GM12878 (cell line): ENCODE data around the gene STPG1. TPM values are rescaled to one million over a fixed set of nuclear protein-coding genes. Genes with fewer than 3 reads are reported as not detected.

Experiments used
- ATAC-seq: fragments of 200-7000 bp; cut with Tn5 transposase; 3 replicates; pipeline ENCODE4 v1.9.1; 2020; ENCODE audit warnings: mild to moderate bottlenecking, moderate library complexity
- BruUV-seq: library from RNA; stranded (reverse); fragments of 400-500 nt; replicated peaks from 2 replicates; lab custom pipeline; 2021; lab: Mats Ljungman, UMichigan
- CTCF ChIA-PET: fragments of 300-600 bp; sonication (Branson Sonifier 250); formaldehyde crosslinking; extraction: SDS; loops from one replicate; lab custom pipeline; 2021; ENCODE audit warnings: inconsistent platforms; lab: Yijun Ruan, JAX
- POLR2A ChIA-PET: fragments of 350-600 bp; formaldehyde crosslinking; extraction: SDS; loops from one replicate; lab custom pipeline; 2021; ENCODE audit warnings: inconsistent platforms; lab: Charles Lee
- RAD21 ChIA-PET: fragments of 300-600 bp; sonication (Branson Sonifier 250); formaldehyde crosslinking; loops from one replicate; lab custom pipeline; 2023; ENCODE audit warnings: antibody characterized with exemption; ENCODE audit not compliant: unreplicated experiment; lab: Charles Lee
- SMC1A ChIA-PET: fragments of 300-600 bp; sonication (Branson Sonifier 250); formaldehyde crosslinking; loops from one replicate; lab custom pipeline; 2023; ENCODE audit not compliant: unreplicated experiment, uncharacterized antibody; lab: Charles Lee
- DNase-seq: peaks from one replicate; pipeline ENCODE4 v3.0.0-alpha.2; 2011; ENCODE audit warnings: low read depth, low spot score
- FAIRE-seq: peaks from 3 replicates; lab custom pipeline; 2011; peaks lifted over from hg19 to GRCh38; lab: Jason Lieb, UNC
- H2AFZ ChIP-seq: 2 replicates; pipeline ENCODE4 v1.6.0; 2011; ENCODE audit warnings: low read depth, low read length, control low read depth; ENCODE audit not compliant: control insufficient read depth
- H3K27ac ChIP-seq: 2 replicates; pipeline ENCODE4 v1.5.1; 2011; ENCODE audit warnings: control low read depth; ENCODE audit not compliant: control insufficient read depth, insufficient read depth
- H3K27me3 ChIP-seq, 2 experiments: replicated peaks in 1 of 2; 2 replicates each; pipeline versions ENCODE4 v1.6.0 to v1.6.1; 2011; ENCODE audit warnings: low read length in 1 of 2; ENCODE audit not compliant: control insufficient read depth in 2 of 2, insufficient read depth in 2 of 2
- H3K36me3 ChIP-seq, 2 experiments: 2 replicates each; pipeline ENCODE4 v1.5.1; 2011; ENCODE audit warnings: low read length in 1 of 2; ENCODE audit not compliant: control insufficient read depth in 2 of 2, insufficient read depth in 2 of 2
- H3K4me1 ChIP-seq: 2 replicates; pipeline ENCODE4 v1.6.1; 2011; ENCODE audit warnings: mild to moderate bottlenecking, low read length, moderate library complexity, mixed read lengths; ENCODE audit not compliant: control insufficient read depth, insufficient read depth
- H3K4me2 ChIP-seq: 2 replicates; pipeline ENCODE4 v1.6.0; 2011; ENCODE audit warnings: control low read depth; ENCODE audit not compliant: control insufficient read depth, insufficient read depth
- H3K4me3 ChIP-seq: fragments of 200-600 bp; sonication (generic); 2 replicates; pipeline ENCODE4 v1.5.1; 2016
- H3K79me2 ChIP-seq: 2 replicates; pipeline ENCODE4 v1.6.0; 2011; ENCODE audit warnings: low read length; ENCODE audit not compliant: control insufficient read depth, insufficient read depth
- H3K9ac ChIP-seq: 2 replicates; pipeline ENCODE4 v1.8.0; 2011; ENCODE audit warnings: low read length, control low read depth, mixed read lengths; ENCODE audit not compliant: control insufficient read depth, insufficient read depth
- H3K9me3 ChIP-seq: replicated peaks from 3 replicates; pipeline ENCODE4 v1.5.1; 2011; ENCODE audit warnings: mild to moderate bottlenecking, low read length; ENCODE audit not compliant: control insufficient read depth, insufficient read depth
- H4K20me1 ChIP-seq: 2 replicates; pipeline ENCODE4 v1.6.0; 2011; ENCODE audit not compliant: control insufficient read depth, insufficient read depth
- DPF2 ChIP-seq: fragments of 450-650 bp; IDR thresholded peaks from 2 replicates; pipeline ENCODE4 v1.6.1; 2017; ENCODE audit warnings: mild to moderate bottlenecking
- HDAC2 ChIP-seq: fragments of 200-600 bp; sonication (generic); IDR thresholded peaks from 2 replicates; pipeline ENCODE4 v1.6.1; 2017
- IKZF2 ChIP-seq, 2 experiments: fragments of 450-650 bp; IDR thresholded peaks; 2 replicates each; pipeline ENCODE4 v1.6.1; 2017; ENCODE audit warnings: mild to moderate bottlenecking in 2 of 2, moderate library complexity in 2 of 2
- TCF12 ChIP-seq: IDR thresholded peaks from 2 replicates; pipeline ENCODE4 v1.6.1; 2011; ENCODE audit warnings: low read depth, mild to moderate bottlenecking, low read length
- ZNF384 ChIP-seq: IDR thresholded peaks from 2 replicates; pipeline ENCODE4 v1.6.1; 2012; ENCODE audit warnings: low read depth, mild to moderate bottlenecking, low read length, improper control_type of control experiment, borderline replicate concordance
- WGBS: methylation state at CpG from one replicate; pipeline ENCODE4 v1.1.6; 2016; ENCODE audit warnings: low lambda C conversion rate; ENCODE audit not compliant: insufficient replicate concordance, insufficient coverage; ENCODE audit errors: missing lambda C conversion rate; 5-methylcytosine and 5-hydroxymethylcytosine counted together
- in situ Hi-C: fragments of 300-500 bp; cut with MboI; formaldehyde crosslinking; loops from 9 replicates; pipeline ENCODE4 v1.14.3; 2018; ENCODE audit warnings: mixed read lengths
- intact Hi-C: fragments of 100-400 bp; cut with micrococcal nuclease; formaldehyde crosslinking; loops from one replicate; pipeline ENCODE4 v1.14.2; 2022; ENCODE audit not compliant: unreplicated experiment
- polyA plus RNA-seq, 11 experiments: library from polyadenylated mRNA; depleted of rRNA in 4 of 11; unstranded in 6 of 11; stranded (reverse) in 5 of 11; fragments of >200 nt; fragmentation: Nextera tagmentation in 4 of 11; fragmentation: Illumina TruSeq in 1 of 11; extraction: Ambion mirVana in 4 of 11; extraction: Trizol in 1 of 11; gene quantifications; 1 replicate in 1 of 11; 2 replicates in 10 of 11; pipeline versions ENCODE4 v1.2.1 to v1.2.3, GENCODE V29; 2011 to 2016; ENCODE audit warnings: inconsistent platforms in 2 of 11, missing spikeins in 2 of 11, low read depth in 1 of 11
- total RNA-seq, 4 experiments: library from RNA; depleted of rRNA in 3 of 4; stranded (reverse); fragments of >200 nt in 3 of 4; fragmentation: Illumina TruSeq in 1 of 4; extraction: Trizol in 1 of 4; gene quantifications; 2 replicates each; pipeline versions ENCODE4 v1.2.1 to v1.2.3, GENCODE V29; 2013 to 2021
- TF ChIP-seq, protein P1 (sequence below): fragments of 450-650 bp; IDR thresholded peaks from 2 replicates; pipeline ENCODE4 v1.6.1; 2017; ENCODE audit warnings: mild to moderate bottlenecking, moderate library complexity
- TF ChIP-seq, protein P2 (sequence below): fragments of 450-650 bp; IDR thresholded peaks from 2 replicates; pipeline ENCODE4 v1.6.1; 2017; ENCODE audit warnings: mild to moderate bottlenecking, moderate library complexity

Gene STPG1
- total and polyA plus RNA-seq, 10 of the 15 experiments (the other 5 are each of a cell fraction or from before 2014, with no cell fraction given) = 0.22 to 2.6 (median 0.73) TPM

DNA sequence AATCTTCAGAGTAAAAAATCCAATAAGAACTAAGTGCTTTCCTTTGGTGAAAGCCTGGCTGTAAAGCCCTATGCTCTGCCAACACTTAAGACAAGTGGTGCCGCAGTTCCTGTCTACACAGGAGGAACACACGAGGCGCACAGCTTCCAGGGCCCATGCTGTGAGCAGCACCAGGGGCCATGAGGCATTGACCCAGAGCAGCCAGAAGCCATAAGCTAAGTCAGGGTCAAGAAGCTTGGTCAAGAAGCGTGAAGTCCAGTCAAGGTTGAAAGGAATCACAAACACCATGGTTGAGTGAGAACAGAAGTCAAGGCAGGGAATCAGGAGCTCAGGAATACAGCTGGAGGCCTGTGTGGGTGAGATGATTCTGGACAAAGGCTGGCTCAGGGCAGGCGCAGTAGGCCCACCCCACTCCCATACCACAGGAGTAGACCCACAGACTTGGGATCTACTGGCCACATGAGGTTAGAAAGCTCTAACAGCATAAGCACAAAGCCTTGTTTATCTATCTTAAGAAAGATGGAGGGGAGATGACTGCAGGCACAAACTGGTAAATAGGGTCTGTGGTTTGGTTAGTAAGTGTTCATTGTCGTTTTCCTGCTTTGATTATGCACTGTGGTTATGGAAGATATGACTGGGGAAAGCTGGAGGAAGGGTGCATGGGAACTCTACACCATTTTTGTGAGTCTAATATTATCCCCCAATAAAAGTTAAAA, 46.1 kb upstream of the STPG1 start:
- Histone ChIP-seq H3K27ac (no peak overlapping the region), H3K36me3 (no peaks in the 10 kb centered on the region; a peak in 1 of 4 replicates), H2AFZ (no peak overlapping the region), H3K79me2 (no peaks in the 10 kb centered on the region), H3K27me3 (no peaks in the 10 kb centered on the region), H3K9ac (no peak overlapping the region), H3K4me3 (no peak overlapping the region), H3K4me1 (no peaks in the 10 kb centered on the region), H3K9me3 (no peaks in the 10 kb centered on the region; the same call in 2 of the 3 replicates), H4K20me1 (no peaks in the 10 kb centered on the region), H3K4me2 (no peak overlapping the region)
- 82% methylated on average over 6 of the region's 6 CpGs for WGBS
- CTCF ChIA-PET = interaction anchor here (0.7 to 1.7 kb wide), 3 partner anchors 9 to 43 kb away, joined by 3 to 7 read pairs (median 4); partner anchors contain the start of gene NIPAL3
- ATAC-seq (no peak), DNase-seq (no peak), FAIRE-seq (no peak)
- SMC1A ChIA-PET = no interaction called here
- TF ChIP-seq, protein P1, sequence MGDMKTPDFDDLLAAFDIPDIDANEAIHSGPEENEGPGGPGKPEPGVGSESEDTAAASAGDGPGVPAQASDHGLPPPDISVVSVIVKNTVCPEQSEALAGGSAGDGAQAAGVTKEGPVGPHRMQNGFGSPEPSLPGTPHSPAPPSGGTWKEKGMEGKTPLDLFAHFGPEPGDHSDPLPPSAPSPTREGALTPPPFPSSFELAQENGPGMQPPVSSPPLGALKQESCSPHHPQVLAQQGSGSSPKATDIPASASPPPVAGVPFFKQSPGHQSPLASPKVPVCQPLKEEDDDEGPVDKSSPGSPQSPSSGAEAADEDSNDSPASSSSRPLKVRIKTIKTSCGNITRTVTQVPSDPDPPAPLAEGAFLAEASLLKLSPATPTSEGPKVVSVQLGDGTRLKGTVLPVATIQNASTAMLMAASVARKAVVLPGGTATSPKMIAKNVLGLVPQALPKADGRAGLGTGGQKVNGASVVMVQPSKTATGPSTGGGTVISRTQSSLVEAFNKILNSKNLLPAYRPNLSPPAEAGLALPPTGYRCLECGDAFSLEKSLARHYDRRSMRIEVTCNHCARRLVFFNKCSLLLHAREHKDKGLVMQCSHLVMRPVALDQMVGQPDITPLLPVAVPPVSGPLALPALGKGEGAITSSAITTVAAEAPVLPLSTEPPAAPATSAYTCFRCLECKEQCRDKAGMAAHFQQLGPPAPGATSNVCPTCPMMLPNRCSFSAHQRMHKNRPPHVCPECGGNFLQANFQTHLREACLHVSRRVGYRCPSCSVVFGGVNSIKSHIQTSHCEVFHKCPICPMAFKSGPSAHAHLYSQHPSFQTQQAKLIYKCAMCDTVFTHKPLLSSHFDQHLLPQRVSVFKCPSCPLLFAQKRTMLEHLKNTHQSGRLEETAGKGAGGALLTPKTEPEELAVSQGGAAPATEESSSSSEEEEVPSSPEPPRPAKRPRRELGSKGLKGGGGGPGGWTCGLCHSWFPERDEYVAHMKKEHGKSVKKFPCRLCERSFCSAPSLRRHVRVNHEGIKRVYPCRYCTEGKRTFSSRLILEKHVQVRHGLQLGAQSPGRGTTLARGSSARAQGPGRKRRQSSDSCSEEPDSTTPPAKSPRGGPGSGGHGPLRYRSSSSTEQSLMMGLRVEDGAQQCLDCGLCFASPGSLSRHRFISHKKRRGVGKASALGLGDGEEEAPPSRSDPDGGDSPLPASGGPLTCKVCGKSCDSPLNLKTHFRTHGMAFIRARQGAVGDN = no peak
- TF ChIP-seq IKZF2 (IDR thresholded peaks at IDR 0.05) (no peak), HDAC2 (no peak), ZNF384 (no peak), TCF12 (no peak), DPF2 (no peak)
- TF ChIP-seq, protein P2, sequence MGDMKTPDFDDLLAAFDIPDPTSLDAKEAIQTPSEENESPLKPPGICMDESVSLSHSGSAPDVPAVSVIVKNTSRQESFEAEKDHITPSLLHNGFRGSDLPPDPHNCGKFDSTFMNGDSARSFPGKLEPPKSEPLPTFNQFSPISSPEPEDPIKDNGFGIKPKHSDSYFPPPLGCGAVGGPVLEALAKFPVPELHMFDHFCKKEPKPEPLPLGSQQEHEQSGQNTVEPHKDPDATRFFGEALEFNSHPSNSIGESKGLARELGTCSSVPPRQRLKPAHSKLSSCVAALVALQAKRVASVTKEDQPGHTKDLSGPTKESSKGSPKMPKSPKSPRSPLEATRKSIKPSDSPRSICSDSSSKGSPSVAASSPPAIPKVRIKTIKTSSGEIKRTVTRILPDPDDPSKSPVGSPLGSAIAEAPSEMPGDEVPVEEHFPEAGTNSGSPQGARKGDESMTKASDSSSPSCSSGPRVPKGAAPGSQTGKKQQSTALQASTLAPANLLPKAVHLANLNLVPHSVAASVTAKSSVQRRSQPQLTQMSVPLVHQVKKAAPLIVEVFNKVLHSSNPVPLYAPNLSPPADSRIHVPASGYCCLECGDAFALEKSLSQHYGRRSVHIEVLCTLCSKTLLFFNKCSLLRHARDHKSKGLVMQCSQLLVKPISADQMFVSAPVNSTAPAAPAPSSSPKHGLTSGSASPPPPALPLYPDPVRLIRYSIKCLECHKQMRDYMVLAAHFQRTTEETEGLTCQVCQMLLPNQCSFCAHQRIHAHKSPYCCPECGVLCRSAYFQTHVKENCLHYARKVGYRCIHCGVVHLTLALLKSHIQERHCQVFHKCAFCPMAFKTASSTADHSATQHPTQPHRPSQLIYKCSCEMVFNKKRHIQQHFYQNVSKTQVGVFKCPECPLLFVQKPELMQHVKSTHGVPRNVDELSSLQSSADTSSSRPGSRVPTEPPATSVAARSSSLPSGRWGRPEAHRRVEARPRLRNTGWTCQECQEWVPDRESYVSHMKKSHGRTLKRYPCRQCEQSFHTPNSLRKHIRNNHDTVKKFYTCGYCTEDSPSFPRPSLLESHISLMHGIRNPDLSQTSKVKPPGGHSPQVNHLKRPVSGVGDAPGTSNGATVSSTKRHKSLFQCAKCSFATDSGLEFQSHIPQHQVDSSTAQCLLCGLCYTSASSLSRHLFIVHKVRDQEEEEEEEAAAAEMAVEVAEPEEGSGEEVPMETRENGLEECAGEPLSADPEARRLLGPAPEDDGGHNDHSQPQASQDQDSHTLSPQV = no peak
- RAD21 ChIA-PET = no interaction called here
- intact Hi-C loops (no loop called here), in situ Hi-C loops (no loop called here)
- POLR2A ChIA-PET = no interaction called here
- no TSS peak for BruUV-seq
